Measurements from ENCODE around the gene CCDC13.

DNA sequence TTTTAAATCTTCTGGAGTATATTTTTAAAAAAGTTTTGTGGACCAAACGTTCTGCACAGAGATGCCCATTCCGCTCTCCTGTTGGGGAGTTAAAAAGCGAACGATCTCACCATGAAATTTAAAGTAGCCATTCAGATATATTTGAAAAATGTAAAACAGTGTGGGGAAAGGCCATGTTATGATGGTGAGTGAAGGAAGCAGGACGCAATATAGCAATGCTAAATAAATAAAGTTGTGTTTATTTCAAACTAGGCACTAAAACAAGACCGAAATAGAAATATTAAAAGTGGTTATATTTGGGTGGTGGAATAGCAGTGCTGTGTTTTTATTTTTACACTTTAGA lies 327 bp upstream of the CCDC13 start:
- TF ChIP-seq, protein P1, sequence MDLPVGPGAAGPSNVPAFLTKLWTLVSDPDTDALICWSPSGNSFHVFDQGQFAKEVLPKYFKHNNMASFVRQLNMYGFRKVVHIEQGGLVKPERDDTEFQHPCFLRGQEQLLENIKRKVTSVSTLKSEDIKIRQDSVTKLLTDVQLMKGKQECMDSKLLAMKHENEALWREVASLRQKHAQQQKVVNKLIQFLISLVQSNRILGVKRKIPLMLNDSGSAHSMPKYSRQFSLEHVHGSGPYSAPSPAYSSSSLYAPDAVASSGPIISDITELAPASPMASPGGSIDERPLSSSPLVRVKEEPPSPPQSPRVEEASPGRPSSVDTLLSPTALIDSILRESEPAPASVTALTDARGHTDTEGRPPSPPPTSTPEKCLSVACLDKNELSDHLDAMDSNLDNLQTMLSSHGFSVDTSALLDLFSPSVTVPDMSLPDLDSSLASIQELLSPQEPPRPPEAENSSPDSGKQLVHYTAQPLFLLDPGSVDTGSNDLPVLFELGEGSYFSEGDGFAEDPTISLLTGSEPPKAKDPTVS (IDR thresholded peaks at IDR 0.05; ENCODE audit: low read depth, low read length), result no peak
- TF ChIP-seq, protein P2, sequence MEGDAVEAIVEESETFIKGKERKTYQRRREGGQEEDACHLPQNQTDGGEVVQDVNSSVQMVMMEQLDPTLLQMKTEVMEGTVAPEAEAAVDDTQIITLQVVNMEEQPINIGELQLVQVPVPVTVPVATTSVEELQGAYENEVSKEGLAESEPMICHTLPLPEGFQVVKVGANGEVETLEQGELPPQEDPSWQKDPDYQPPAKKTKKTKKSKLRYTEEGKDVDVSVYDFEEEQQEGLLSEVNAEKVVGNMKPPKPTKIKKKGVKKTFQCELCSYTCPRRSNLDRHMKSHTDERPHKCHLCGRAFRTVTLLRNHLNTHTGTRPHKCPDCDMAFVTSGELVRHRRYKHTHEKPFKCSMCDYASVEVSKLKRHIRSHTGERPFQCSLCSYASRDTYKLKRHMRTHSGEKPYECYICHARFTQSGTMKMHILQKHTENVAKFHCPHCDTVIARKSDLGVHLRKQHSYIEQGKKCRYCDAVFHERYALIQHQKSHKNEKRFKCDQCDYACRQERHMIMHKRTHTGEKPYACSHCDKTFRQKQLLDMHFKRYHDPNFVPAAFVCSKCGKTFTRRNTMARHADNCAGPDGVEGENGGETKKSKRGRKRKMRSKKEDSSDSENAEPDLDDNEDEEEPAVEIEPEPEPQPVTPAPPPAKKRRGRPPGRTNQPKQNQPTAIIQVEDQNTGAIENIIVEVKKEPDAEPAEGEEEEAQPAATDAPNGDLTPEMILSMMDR (IDR thresholded peaks at IDR 0.05 in 2 of 3, conservative IDR thresholded peaks at IDR 0.05 in 1 of 3; ENCODE audit: control insufficient read depth in 2 of 3, extremely low read depth in 1 of 3, insufficient read depth in 1 of 3, low read depth in 3 of 3, low read length in 3 of 3), result no peak
- TF ChIP-seq GATAD2B (conservative IDR thresholded peaks at IDR 0.05; ENCODE audit: low read depth) (no peak), EZH2 (IDR thresholded peaks at IDR 0.05; ENCODE audit: borderline replicate concordance, control insufficient read depth, low read depth, low read length) (no peak), ZNF622 (IDR thresholded peaks at IDR 0.05) (no peak)
- TF ChIP-seq, protein P3, sequence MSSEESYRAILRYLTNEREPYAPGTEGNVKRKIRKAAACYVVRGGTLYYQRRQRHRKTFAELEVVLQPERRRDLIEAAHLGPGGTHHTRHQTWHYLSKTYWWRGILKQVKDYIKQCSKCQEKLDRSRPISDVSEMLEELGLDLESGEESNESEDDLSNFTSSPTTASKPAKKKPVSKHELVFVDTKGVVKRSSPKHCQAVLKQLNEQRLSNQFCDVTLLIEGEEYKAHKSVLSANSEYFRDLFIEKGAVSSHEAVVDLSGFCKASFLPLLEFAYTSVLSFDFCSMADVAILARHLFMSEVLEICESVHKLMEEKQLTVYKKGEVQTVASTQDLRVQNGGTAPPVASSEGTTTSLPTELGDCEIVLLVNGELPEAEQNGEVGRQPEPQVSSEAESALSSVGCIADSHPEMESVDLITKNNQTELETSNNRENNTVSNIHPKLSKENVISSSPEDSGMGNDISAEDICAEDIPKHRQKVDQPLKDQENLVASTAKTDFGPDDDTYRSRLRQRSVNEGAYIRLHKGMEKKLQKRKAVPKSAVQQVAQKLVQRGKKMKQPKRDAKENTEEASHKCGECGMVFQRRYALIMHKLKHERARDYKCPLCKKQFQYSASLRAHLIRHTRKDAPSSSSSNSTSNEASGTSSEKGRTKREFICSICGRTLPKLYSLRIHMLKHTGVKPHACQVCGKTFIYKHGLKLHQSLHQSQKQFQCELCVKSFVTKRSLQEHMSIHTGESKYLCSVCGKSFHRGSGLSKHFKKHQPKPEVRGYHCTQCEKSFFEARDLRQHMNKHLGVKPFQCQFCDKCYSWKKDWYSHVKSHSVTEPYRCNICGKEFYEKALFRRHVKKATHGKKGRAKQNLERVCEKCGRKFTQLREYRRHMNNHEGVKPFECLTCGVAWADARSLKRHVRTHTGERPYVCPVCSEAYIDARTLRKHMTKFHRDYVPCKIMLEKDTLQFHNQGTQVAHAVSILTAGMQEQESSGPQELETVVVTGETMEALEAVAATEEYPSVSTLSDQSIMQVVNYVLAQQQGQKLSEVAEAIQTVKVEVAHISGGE (CRISPR knock-in tag; IDR thresholded peaks at IDR 0.05), result no peak

Data from GM12878 (cell line).